GM12874 (cell line): ENCODE data around the gene SIM2.

Source experiments
- TF ChIP-seq, protein P1 (sequence below): IDR thresholded peaks from 2 replicates; pipeline ENCODE4 v1.5.1; 2011; ENCODE audit warnings: low read depth, mild to moderate bottlenecking, control low read depth, low read length, moderate library complexity; ENCODE audit not compliant: insufficient read depth

SIM2 gene

DNA sequence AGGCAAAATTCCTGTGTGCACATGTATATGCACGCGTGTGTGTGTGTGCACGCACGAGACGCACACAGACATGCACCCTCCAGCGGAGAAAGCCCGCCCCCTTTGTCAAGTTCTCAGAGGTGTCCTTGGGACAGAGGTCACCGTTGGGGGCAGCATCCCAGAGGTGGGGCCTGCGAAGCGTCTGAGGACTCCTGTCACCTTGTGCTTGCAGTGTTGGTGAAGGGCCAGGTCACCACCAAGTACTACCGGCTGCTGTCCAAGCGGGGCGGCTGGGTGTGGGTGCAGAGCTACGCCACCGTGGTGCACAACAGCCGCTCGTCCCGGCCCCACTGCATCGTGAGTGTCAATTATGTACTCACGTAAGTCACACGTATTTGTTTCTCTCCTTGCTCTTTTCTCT lies 42.6 kb downstream of the SIM2 start:
- TF ChIP-seq, protein P1, sequence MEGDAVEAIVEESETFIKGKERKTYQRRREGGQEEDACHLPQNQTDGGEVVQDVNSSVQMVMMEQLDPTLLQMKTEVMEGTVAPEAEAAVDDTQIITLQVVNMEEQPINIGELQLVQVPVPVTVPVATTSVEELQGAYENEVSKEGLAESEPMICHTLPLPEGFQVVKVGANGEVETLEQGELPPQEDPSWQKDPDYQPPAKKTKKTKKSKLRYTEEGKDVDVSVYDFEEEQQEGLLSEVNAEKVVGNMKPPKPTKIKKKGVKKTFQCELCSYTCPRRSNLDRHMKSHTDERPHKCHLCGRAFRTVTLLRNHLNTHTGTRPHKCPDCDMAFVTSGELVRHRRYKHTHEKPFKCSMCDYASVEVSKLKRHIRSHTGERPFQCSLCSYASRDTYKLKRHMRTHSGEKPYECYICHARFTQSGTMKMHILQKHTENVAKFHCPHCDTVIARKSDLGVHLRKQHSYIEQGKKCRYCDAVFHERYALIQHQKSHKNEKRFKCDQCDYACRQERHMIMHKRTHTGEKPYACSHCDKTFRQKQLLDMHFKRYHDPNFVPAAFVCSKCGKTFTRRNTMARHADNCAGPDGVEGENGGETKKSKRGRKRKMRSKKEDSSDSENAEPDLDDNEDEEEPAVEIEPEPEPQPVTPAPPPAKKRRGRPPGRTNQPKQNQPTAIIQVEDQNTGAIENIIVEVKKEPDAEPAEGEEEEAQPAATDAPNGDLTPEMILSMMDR, result no peak

DNA sequence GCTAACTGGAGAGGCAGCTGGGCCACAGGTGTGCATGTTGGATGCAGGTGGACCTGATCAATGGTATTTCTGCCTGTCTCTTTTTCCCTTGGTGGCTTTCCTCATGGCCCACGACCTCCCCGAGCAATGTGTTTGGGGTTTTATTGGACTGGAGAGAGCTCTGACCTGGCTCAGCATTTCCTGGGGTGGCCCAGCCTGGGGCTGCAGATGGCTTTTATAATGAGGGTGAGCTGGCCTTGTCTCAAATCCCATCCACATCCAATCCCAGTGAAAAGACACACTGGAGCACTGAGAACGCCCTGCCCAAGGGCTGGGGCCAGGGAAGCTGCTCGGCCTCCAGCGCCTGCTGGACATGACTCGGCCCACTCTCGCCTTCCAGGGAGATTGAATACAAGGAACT lies 44.1 kb downstream of the SIM2 start:
- TF ChIP-seq, protein P1, result no peak

DNA sequence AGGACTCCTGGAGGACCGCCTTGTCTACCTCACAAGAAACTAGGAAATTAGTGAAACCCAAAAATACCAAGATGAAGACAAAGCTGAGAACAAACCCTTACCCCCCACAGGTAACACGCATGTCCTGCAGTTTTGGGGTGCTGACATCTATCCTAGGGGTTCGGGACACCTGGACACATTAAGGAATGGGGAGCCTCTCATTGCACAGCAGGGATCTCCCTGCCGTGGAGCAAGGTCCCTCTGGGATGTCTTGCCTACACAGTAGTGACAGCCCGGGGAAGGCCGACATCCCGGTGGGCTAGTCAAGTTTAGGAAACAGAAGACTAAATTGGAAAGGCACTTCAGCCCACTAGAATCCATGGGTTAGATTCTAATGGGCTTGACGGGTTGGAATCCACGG lies 44.5 kb downstream of the SIM2 start:
- TF ChIP-seq, protein P1, result no peak

DNA sequence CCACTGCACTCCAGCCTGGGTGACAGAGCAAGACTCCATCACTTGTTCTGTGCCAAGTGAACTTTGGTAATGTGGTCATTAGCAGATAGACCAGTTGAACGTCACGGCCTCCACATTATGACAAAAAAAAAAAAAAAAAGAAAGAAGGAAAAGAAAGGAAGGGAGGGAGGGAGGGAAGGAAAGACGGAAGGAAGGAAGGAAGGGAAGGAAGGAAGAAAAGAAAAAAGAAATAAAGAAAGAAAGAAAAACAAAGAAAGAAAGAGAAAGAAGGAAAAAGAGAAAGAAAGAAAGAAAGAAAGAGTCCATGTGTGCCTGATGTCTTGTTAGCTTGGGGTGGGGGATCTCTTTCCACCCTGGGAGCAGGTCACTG lies 45.3 kb downstream of the SIM2 start:
- TF ChIP-seq, protein P1, result no peak

DNA sequence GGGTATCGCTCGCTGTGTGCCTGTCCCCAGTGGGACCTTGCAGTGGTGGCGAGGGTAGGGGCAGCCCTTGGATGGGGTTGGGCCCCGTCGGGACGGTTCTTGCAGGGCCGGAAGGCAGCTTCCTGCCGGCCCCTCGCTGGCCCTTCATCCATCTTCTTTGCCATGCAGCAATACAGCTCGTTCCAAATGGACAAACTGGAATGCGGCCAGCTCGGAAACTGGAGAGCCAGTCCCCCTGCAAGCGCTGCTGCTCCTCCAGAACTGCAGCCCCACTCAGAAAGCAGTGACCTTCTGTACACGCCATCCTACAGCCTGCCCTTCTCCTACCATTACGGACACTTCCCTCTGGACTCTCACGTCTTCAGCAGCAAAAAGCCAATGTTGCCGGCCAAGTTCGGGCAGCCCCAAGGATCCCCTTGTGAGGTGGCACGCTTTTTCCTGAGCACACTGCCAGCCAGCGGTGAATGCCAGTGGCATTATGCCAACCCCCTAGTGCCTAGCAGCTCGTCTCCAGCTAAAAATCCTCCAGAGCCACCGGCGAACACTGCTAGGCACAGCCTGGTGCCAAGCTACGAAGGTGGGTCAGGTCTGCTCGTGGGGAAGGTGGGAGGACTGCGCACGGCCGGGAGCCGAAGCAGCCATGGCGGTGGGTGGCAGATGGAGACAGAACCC lies 45.8 kb downstream of the SIM2 start:
- TF ChIP-seq, protein P1, result no peak

DNA sequence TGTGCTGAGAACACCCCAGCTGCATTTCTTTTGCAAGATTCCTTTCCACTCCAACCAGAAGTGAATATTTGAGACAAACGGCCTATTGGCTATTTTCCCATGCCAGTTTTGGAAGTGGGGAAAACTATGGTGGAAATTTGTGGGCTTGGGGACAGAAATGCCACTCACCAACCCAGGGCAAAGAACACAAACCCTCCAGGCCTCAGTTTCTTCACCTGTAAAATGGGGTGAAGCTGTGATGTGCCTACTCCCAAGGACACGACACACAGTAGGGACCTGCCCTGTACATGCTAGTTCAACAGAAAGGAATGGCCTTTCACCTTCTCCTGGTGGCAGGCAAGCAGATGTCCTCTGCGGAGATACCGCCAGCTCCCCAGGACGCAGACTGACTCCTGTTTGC lies 46.5 kb downstream of the SIM2 start:
- TF ChIP-seq, protein P1, result no peak

DNA sequence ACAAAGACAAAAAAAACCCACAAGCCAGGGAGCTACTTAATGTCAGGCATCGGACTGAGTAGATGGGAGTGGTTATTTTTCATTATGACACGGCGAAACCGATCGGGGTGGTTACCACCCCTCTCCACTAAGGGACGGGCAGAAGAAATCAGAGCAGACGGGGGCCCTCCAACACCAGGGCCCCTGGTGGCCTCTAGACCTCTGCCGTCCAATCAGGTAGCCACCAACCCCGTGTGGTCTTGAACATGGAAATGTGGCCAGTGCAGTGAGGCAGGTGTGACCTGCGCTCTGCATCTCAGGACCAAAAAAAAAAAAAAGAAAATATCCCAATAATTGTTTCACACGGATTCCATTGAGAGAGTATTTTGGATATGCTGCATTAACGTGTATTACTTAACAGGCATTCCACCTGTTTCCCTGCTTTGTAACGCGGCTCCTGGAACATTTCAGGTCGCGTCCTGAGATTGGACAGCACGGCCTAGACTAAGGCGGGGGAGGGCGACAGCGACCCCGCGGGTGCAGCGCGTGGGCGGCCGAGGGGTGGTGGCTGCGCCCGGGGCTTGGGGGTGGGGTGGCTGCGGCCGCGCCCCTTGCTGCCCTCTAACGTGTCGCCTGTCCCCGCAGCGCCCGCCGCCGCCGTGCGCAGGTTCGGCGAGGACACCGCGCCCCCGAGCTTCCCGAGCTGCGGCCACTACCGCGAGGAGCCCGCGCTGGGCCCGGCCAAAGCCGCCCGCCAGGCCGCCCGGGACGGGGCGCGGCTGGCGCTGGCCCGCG lies 48.3 kb downstream of the SIM2 start:
- TF ChIP-seq, protein P1, result no peak
